Measurements from ENCODE around the gene CBARP.
A peak's percentile ranks its signal among the peaks of the same experiment; 100 is the strongest.
"Not testable (repeated sequence)": the region's sequence is repeated elsewhere in the genome, so short reads cannot be mapped to it uniquely, and the experiment has no call there.

CBARP gene

DNA sequence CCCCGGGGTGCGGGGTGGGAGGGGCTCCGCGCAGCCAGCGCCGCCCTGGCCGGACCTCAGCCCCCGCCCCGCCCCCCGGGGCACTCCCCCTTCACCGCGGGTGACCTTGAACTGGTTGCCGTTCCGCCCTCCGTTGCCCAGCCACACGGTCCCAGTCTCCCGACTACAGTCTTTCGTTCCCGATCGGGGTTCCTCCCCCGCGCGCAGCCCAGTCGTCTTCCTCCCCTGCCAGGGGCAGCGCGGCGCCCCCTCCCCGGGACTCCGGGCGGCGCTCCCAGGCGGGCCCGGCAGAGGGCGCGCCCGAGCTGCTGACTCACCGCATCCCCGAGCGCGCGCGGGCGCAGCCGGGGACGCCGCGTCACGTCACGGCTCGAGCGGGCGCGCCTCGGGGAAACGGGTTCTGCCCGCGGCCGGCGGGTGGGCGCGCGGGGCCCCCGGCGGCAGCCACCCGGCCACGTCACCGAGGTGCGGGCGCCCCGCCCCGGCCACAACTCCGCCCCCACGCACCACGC is 11.0 kb upstream of the CBARP start:
- 0% methylated on average over 25 to 52 of the region's 74 CpGs for WGBS, 2 experiments (ENCODE audit: insufficient coverage in 2 of 2)
- Histone ChIP-seq H3K9me3 (ENCODE audit: control insufficient read depth, low read length) (no peaks in the 10 kb centered on the region), H3K36me3 (ENCODE audit: control insufficient read depth, insufficient read depth, low read length) (peaks cover 34% of the 10 kb centered on the region), H3K4me3 (ENCODE audit: extremely low read depth, insufficient read depth, low read length, poor library complexity, severe bottlenecking) (peak overlapping the region; percentile 87), H3K4me1 (ENCODE audit: control insufficient read depth, insufficient read depth, low read length, poor library complexity, severe bottlenecking) (peaks cover 16% of the 10 kb centered on the region), H3K27ac (ENCODE audit: low read depth, low read length, severe bottlenecking) (peak overlapping the region; percentile 98)

- Histone ChIP-seq H3K9me3 (ENCODE audit: control insufficient read depth, low read length) (no peaks in the 10 kb centered on the region), H3K36me3 (ENCODE audit: control insufficient read depth, insufficient read depth, low read length) (peaks cover 32% of the 10 kb centered on the region), H3K4me1 (ENCODE audit: control insufficient read depth, insufficient read depth, low read length, poor library complexity, severe bottlenecking) (peaks cover 10% of the 10 kb centered on the region), H3K27ac (ENCODE audit: low read depth, low read length, severe bottlenecking) (peak within 1 kb of the TSS; percentile 98), H3K4me3 (ENCODE audit: extremely low read depth, insufficient read depth, low read length, poor library complexity, severe bottlenecking) (peak within 1 kb of the TSS; percentile 87)
- 2 to 3% methylated on average over 22 to 38 of the region's 60 CpGs for WGBS, 2 experiments (ENCODE audit: insufficient coverage in 2 of 2)
These were observed 10.5 kb upstream of the CBARP start, which contains the start of gene MIDN for GRCh38 chr19:1248139-1248785. Gene MIDN (plus strand): TSS chr19:1248583. CDS start chr19:1250297, 1,714 bp downstream.

GRCh38 chr19:1247748-1248138 is 9.9 kb upstream of the CBARP start:
- H3K4me3 ChIP-seq (ENCODE audit: extremely low read depth, insufficient read depth, low read length, poor library complexity, severe bottlenecking): peak overlapping the region; percentile 87
- WGBS, 2 experiments (ENCODE audit: insufficient coverage in 2 of 2): 94 to 97% methylated on average over 8 of the region's 8 CpGs
- peak overlapping the region; percentile 98 for H3K27ac ChIP-seq (ENCODE audit: low read depth, low read length, severe bottlenecking)
- H3K4me1 ChIP-seq (ENCODE audit: control insufficient read depth, insufficient read depth, low read length, poor library complexity, severe bottlenecking): peaks cover 6% of the 10 kb centered on the region
- H3K36me3 ChIP-seq (ENCODE audit: control insufficient read depth, insufficient read depth, low read length): peaks cover 29% of the 10 kb centered on the region
- H3K9me3 ChIP-seq (ENCODE audit: control insufficient read depth, low read length): no peaks in the 10 kb centered on the region

DNA sequence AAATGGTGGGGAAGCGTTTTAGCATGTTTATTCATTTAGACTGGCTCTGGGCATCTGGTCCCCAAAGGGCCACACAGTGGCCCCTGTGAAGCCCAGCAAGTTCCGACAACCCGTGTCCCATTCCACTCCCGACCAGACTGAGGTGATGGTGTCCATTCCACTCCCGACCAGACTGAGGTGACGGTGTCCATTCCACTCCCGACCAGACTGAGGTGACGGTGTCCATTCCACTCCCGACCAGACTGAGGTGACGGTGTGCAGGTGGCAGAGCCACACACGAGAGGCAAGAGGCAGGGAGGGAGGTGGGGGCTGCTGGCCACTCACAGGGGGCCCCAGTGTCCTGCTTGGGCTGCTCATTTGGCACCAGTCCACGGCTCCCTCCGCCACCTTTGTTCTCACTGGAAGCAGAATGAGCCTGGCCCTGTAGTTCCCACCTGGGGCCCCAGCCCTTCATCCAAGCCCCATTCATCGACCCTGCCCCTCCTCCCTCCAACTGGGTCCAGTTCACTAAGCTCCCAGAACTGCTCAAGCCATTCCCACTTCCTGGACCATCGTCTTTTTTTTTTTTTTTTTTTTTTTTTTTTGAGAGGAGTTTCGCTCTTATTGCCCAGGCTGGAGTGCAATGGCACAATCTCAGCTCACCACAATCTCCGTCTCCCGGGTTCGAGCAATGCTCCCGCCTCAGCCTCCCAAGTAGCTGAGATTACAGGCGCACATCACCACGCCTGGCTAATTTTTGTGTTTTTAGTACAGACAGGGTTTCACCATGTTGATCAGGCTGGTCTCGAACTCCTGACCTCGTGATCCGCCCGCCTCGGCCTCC is 8.7 kb upstream of the CBARP start:
- WGBS, 2 experiments (ENCODE audit: insufficient coverage in 2 of 2): 90 to 94% methylated on average over 20 to 22 of the region's 27 CpGs
- not testable (repeated sequence) for H3K4me3 ChIP-seq (ENCODE audit: extremely low read depth, insufficient read depth, low read length, poor library complexity, severe bottlenecking); H3K4me1 ChIP-seq (ENCODE audit: control insufficient read depth, insufficient read depth, low read length, poor library complexity, severe bottlenecking); H3K9me3 ChIP-seq (ENCODE audit: control insufficient read depth, low read length); H3K27ac ChIP-seq (ENCODE audit: low read depth, low read length, severe bottlenecking)
- H3K36me3 ChIP-seq (ENCODE audit: control insufficient read depth, insufficient read depth, low read length): peaks cover 16% of the 10 kb centered on the region

GRCh38 chr19:1245494-1246264 is 7.9 kb upstream of the CBARP start:
- Histone ChIP-seq H3K4me3 (ENCODE audit: extremely low read depth, insufficient read depth, low read length, poor library complexity, severe bottlenecking) (no peak overlapping the region), H3K36me3 (ENCODE audit: control insufficient read depth, insufficient read depth, low read length) (peaks cover 10% of the 10 kb centered on the region), H3K9me3 (ENCODE audit: control insufficient read depth, low read length) (no peaks in the 10 kb centered on the region), H3K27ac (ENCODE audit: low read depth, low read length, severe bottlenecking) (no peak overlapping the region), H3K4me1 (ENCODE audit: control insufficient read depth, insufficient read depth, low read length, poor library complexity, severe bottlenecking) (peaks cover 6% of the 10 kb centered on the region)
- whole genome bisulfite sequencing, 2 experiments (ENCODE audit: insufficient coverage in 2 of 2): 92 to 96% methylated on average over 21 to 23 of the region's 26 CpGs

DNA sequence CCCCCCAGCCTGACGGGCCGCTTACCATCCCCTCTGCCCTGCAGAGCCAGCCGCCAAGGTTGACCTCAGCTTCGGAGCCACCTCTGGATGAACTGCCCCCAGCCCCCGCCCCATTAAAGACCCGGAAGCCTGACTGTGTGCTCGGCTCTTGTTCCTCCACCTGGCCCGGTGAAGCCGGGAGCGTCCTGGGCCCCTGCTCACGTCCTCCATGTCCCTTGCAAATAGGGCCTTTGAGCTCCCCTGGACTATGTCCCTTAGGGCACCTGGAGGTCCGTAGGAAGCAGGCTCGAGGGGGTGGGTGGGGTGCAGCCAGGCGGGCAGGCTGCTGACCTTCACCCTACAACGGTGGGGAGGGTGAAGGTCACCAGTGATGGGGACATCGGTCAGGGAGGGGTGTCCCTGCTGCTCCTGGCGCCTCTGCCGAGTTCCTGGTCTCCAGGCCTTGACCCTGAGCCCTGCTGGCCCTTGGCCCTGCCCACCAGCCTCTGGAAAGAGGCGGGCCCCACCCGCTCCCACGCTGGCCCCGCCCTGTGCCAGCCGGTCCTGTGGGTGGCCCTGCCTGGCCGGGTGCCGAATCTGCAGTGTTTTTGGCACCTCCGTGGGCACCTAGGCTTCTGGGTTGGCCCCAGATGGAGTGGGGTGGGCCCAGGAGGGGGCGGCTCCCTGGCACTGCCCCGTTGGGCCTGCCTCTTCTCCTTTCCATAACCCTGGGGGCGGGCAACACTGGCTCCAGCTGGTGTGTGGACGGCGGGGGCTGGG is 7.1 kb upstream of the CBARP start:
- WGBS, 2 experiments (ENCODE audit: insufficient coverage in 2 of 2): 78% methylated on average over 21 to 26 of the region's 31 CpGs
- peaks cover 8% of the 10 kb centered on the region for H3K36me3 ChIP-seq (ENCODE audit: control insufficient read depth, insufficient read depth, low read length)
- H3K4me3 ChIP-seq (ENCODE audit: extremely low read depth, insufficient read depth, low read length, poor library complexity, severe bottlenecking): no peak overlapping the region
- no peaks in the 10 kb centered on the region for H3K9me3 ChIP-seq (ENCODE audit: control insufficient read depth, low read length)
- peaks cover 7% of the 10 kb centered on the region for H3K4me1 ChIP-seq (ENCODE audit: control insufficient read depth, insufficient read depth, low read length, poor library complexity, severe bottlenecking)
- no peak overlapping the region for H3K27ac ChIP-seq (ENCODE audit: low read depth, low read length, severe bottlenecking)

GRCh38 chr19:1243768-1244692 is 6.2 kb upstream of the CBARP start:
- H3K9me3 ChIP-seq (ENCODE audit: control insufficient read depth, low read length): no peaks in the 10 kb centered on the region
- H3K27ac ChIP-seq (ENCODE audit: low read depth, low read length, severe bottlenecking): no peak overlapping the region
- peaks cover 10% of the 10 kb centered on the region for H3K4me1 ChIP-seq (ENCODE audit: control insufficient read depth, insufficient read depth, low read length, poor library complexity, severe bottlenecking)
- H3K4me3 ChIP-seq (ENCODE audit: extremely low read depth, insufficient read depth, low read length, poor library complexity, severe bottlenecking): no peak overlapping the region
- peaks cover 6% of the 10 kb centered on the region for H3K36me3 ChIP-seq (ENCODE audit: control insufficient read depth, insufficient read depth, low read length)
- WGBS, 2 experiments (ENCODE audit: insufficient coverage in 2 of 2): 67 to 69% methylated on average over 32 of the region's 33 CpGs

DNA sequence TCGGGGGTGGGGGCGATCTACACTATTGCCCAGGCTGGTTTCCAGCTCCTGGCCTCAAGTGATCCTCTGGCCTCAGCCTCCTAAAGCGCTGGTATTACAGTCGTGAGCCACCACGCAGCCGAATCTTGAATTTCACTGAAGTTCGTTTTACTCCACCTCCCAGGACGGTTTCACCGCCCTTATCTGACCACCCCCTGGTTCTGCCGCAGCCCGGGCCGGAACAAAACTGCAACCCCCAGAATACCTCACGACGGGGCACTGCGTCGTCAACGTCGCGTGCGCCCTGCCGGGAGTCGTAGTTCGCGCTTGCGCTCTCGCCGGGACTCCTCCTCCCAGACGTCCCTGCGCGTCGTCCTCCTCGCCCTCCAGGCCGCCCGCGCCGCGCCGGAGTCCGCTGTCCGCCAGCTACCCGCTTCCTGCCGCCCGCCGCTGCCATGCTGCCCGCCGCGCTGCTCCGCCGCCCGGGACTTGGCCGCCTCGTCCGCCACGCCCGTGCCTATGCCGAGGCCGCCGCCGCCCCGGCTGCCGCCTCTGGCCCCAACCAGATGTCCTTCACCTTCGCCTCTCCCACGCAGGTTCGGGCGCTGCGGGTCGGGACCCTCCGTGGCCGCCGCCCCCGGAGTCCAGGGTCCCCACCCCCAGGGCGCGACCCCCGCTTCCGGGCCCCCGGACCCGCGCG is 3.8 kb upstream of the CBARP start, which contains the start of gene ATP5F1D:
ATP5F1D (plus strand) TSS at position 335 of the 679 bp plus-strand sequence; CDS start at position 435, 100 bp downstream.
- Histone ChIP-seq H3K9me3 (ENCODE audit: control insufficient read depth, low read length) (no peaks in the 10 kb centered on the region), H3K27ac (ENCODE audit: low read depth, low read length, severe bottlenecking) (peak within 1 kb of the TSS; percentile 23), H3K36me3 (ENCODE audit: control insufficient read depth, insufficient read depth, low read length) (peaks cover 6% of the 10 kb centered on the region), H3K4me1 (ENCODE audit: control insufficient read depth, insufficient read depth, low read length, poor library complexity, severe bottlenecking) (peaks cover 13% of the 10 kb centered on the region), H3K4me3 (ENCODE audit: extremely low read depth, insufficient read depth, low read length, poor library complexity, severe bottlenecking) (peak within 1 kb of the TSS; percentile 85)
- 1 to 2% methylated on average over 72 to 77 of the region's 79 CpGs for WGBS, 2 experiments (ENCODE audit: insufficient coverage in 2 of 2)

DNA sequence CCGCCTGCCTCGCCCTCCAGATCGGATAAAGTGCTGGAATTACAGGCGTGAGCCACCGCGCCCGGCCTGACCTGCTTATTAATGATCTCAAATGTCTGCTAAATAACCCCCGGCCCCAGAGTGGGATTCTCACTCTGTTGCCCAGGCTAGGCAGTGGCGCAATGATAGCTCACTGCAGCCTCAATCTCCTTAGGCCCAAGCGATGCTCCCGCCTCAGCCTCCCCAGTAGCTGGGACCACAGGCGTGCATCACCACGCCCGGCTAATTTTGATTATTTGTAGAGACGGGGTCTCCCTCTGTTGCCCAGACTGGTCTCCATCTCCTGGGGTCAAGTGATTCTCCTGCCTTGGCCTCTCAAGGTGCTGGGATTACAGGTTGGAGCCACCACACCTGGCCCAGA is 3.1 kb upstream of the CBARP start:
- Histone ChIP-seq H3K4me1 (ENCODE audit: control insufficient read depth, insufficient read depth, low read length, poor library complexity, severe bottlenecking) (peaks cover 17% of the 10 kb centered on the region), H3K27ac (ENCODE audit: low read depth, low read length, severe bottlenecking) (no peak overlapping the region), H3K4me3 (ENCODE audit: extremely low read depth, insufficient read depth, low read length, poor library complexity, severe bottlenecking) (peak overlapping the region; percentile 85), H3K36me3 (ENCODE audit: control insufficient read depth, insufficient read depth, low read length) (peaks cover 6% of the 10 kb centered on the region), H3K9me3 (ENCODE audit: control insufficient read depth, low read length) (no peaks in the 10 kb centered on the region)
- WGBS, 2 experiments (ENCODE audit: insufficient coverage in 2 of 2): 81 to 90% methylated on average over 15 of the region's 15 CpGs

All from mesodermal cell (in vitro differentiated cells).